IPS-15b (cell line): ENCODE results near the gene PRR20D.
"Not testable (repeated sequence)": the region's sequence is repeated elsewhere in the genome, so short reads cannot be mapped to it uniquely, and the experiment has no call there.

Source experiments
- H3K27me3 ChIP-seq: one replicate; pipeline ENCODE4 v1.6.1; 2013; ENCODE audit warnings: low read length; ENCODE audit not compliant: control insufficient read depth, insufficient read depth
- H3K36me3 ChIP-seq: one replicate; pipeline ENCODE4 v1.6.1; 2013; ENCODE audit warnings: low read length; ENCODE audit not compliant: control insufficient read depth, insufficient read depth
- H3K4me1 ChIP-seq: one replicate; pipeline ENCODE4 v1.6.1; 2013; ENCODE audit warnings: mild to moderate bottlenecking, low read length; ENCODE audit not compliant: control insufficient read depth, insufficient read depth
- H3K4me3 ChIP-seq: one replicate; pipeline ENCODE4 v1.5.1; 2013; ENCODE audit warnings: low read depth, low read length
- H3K9ac ChIP-seq: one replicate; pipeline ENCODE4 v1.6.1; 2013; ENCODE audit warnings: low read depth, mild to moderate bottlenecking, low read length
- H3K9me3 ChIP-seq: one replicate; pipeline ENCODE4 v1.6.1; 2013; ENCODE audit warnings: mild to moderate bottlenecking, low read length; ENCODE audit not compliant: control insufficient read depth, insufficient read depth

PRR20D gene

GRCh38 chr13:57166897-57167296, 6.5 kb downstream of the PRR20D start, which contains the start of gene PRR20E:
TSS of gene PRR20E (plus strand) at chr13:57167197. CDS start at chr13:57167584, 387 bp downstream.
- H3K36me3 ChIP-seq, H3K27me3 ChIP-seq, H3K4me1 ChIP-seq, H3K9ac ChIP-seq, H3K9me3 ChIP-seq, H3K4me3 ChIP-seq: not testable (repeated sequence)

DNA sequence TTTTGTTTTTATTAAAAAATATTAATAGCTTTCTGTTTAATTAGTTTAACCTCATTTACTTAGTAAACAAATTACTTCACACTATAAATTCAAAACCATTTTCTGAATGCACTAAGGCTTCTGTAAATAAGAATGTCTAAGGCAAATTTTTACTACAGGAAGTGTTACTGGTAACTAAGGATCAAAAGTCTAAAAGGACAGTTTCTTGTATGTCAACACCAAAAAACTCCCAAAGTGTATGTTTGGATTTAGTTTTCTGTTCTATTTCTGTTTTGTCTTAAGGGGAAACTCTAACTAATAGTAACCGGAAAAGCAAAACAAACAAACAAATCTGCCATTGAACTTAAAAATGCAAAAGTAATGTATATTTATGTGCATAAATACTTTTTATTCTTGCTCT, 31.2 kb downstream of the PRR20D start:
- H3K4me1 ChIP-seq = no peaks in the 10 kb centered on the region
- no peak overlapping the region for H3K4me3 ChIP-seq
- H3K9me3 ChIP-seq = no peaks in the 10 kb centered on the region
- no peaks in the 10 kb centered on the region for H3K27me3 ChIP-seq
- H3K36me3 ChIP-seq = no peaks in the 10 kb centered on the region
- no peak overlapping the region for H3K9ac ChIP-seq

DNA sequence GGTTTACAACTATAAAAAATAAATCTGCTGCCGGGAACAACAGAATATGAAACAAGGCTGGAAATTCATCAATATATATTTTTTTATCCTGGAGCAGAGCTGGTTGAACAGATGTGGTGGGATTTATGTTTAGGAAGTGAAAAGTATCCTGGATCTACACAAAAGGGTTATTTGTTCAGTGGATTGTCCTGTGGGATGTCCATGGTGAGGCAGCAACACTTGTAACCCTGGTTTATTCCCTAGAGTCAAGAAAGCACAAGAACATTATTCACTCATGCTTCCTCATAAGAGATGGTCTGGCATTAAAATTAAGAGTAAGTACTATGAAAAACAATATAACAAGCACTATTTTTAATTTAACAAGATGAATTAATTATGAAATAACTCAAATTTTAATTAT, 52.6 kb downstream of the PRR20D start:
- Histone ChIP-seq H3K9me3 (no peaks in the 10 kb centered on the region), H3K4me1 (no peaks in the 10 kb centered on the region), H3K4me3 (no peak overlapping the region), H3K36me3 (no peaks in the 10 kb centered on the region), H3K27me3 (no peaks in the 10 kb centered on the region), H3K9ac (no peak overlapping the region)
